ENCODE measurements around the gene MLXIPL.
A peak's percentile ranks its signal among the peaks of the same experiment; 100 is the strongest.

Gene MLXIPL, protein sequence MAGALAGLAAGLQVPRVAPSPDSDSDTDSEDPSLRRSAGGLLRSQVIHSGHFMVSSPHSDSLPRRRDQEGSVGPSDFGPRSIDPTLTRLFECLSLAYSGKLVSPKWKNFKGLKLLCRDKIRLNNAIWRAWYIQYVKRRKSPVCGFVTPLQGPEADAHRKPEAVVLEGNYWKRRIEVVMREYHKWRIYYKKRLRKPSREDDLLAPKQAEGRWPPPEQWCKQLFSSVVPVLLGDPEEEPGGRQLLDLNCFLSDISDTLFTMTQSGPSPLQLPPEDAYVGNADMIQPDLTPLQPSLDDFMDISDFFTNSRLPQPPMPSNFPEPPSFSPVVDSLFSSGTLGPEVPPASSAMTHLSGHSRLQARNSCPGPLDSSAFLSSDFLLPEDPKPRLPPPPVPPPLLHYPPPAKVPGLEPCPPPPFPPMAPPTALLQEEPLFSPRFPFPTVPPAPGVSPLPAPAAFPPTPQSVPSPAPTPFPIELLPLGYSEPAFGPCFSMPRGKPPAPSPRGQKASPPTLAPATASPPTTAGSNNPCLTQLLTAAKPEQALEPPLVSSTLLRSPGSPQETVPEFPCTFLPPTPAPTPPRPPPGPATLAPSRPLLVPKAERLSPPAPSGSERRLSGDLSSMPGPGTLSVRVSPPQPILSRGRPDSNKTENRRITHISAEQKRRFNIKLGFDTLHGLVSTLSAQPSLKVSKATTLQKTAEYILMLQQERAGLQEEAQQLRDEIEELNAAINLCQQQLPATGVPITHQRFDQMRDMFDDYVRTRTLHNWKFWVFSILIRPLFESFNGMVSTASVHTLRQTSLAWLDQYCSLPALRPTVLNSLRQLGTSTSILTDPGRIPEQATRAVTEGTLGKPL

GRCh38 chr7:73623798-73624668, at the start of gene MLXIPL:
TSS of gene MLXIPL (minus strand) at chr7:73624522. CDS start at chr7:73624492, 30 bp downstream.
- Histone ChIP-seq H3K36me3 (no peaks in the 10 kb centered on the region), H3K27ac (no peak within 1 kb of the TSS), H3K9ac (no peak within 1 kb of the TSS), H3K9me3 (no peaks in the 10 kb centered on the region), H3K4me1 (peaks cover 19% of the 10 kb centered on the region), H3K4me3 (peak within 1 kb of the TSS; percentile 32), H3K4me2 (peak within 1 kb of the TSS; percentile 69), H4K20me1 (peaks cover 7% of the 10 kb centered on the region; the same call in 1 of the 2 replicates), H3K27me3 (peaks cover 54% of the 10 kb centered on the region)
- TF ChIP-seq Cebpa-rat (IDR thresholded peaks at IDR 0.05) = no peak

- Histone ChIP-seq H3K36me3 (peaks cover 11% of the 10 kb centered on the region), H3K4me1 (peaks cover 20% of the 10 kb centered on the region), H3K4me2 (no peak overlapping the region), H3K9me3 (no peaks in the 10 kb centered on the region), H3K4me3 (no peak overlapping the region), H4K20me1 (peaks cover 54% of the 10 kb centered on the region), H3K9ac (no peak overlapping the region), H3K27ac (no peak overlapping the region), H3K27me3 (no peaks in the 10 kb centered on the region)
- no peak for TF ChIP-seq Cebpa-rat (IDR thresholded peaks at IDR 0.05)
Observed at GRCh38 chr7:73671857-73672445, 47.6 kb upstream of the MLXIPL start.

DNA sequence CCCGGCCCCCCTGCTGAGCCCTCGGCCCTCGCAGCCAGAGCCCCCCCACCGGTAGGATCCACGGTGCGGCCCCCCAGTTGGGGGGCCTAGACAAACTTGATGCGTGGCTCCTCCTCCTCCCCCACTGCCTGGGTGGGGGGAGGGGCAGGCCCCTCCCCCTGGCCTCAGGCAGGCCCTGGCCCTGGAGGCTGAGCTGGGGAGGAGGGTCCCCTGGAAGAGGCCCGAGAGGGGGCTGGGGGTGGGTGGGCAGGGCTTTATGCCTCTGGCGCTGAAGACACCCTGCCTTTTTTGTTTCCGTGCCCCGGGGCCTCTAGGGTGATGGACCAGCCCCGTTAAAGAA, 47.0 kb upstream of the MLXIPL start:
- H4K20me1 ChIP-seq = peaks cover 47% of the 10 kb centered on the region
- no peaks in the 10 kb centered on the region for H3K9me3 ChIP-seq
- no peak overlapping the region for H3K27ac ChIP-seq
- peaks cover 20% of the 10 kb centered on the region for H3K4me1 ChIP-seq
- no peak overlapping the region for H3K4me2 ChIP-seq
- no peak for TF ChIP-seq Cebpa-rat (IDR thresholded peaks at IDR 0.05)
- no peak overlapping the region for H3K4me3 ChIP-seq
- H3K27me3 ChIP-seq = 0 out of 2 replicates have a peak, but pooled peaks cover 3% of the 10 kb centered on the region
- H3K9ac ChIP-seq = no peak overlapping the region
- H3K36me3 ChIP-seq = peaks cover 10% of the 10 kb centered on the region

DNA sequence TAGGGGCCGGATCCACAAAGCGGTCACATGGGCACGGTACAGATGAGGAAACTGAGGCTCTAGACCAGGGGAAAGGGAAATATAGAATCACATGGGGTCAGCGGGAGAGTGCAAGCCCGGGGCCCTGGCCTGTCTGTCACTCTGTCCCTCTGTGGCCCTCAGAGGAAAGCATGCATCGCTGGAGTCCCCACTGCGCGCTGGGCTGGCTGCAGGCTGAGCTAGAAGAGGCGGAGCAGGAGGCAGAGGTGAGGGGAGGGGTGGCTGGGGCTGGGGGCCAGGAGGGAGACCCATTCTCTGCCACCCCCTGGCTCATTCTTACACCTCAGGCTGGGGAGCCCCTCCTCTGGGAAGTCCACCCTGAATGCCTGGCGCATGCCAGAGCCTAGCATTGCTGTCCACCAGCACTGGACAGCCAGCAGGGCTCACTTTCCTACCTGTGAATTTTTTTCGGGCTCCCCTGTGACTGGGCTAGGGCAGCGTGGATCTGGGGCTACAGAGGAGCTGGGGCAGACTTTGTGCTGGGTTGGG, 45.6 kb upstream of the MLXIPL start:
- no peak overlapping the region for H3K27ac ChIP-seq
- TF ChIP-seq Cebpa-rat (IDR thresholded peaks at IDR 0.05) = no peak
- no peaks in the 10 kb centered on the region for H3K9me3 ChIP-seq
- H3K4me1 ChIP-seq = peaks cover 20% of the 10 kb centered on the region
- H3K4me3 ChIP-seq = no peak overlapping the region
- no peak overlapping the region for H3K9ac ChIP-seq
- 0 out of 2 replicates have a peak, but pooled peaks cover 8% of the 10 kb centered on the region for H3K27me3 ChIP-seq
- peaks cover 34% of the 10 kb centered on the region for H4K20me1 ChIP-seq
- peaks cover 10% of the 10 kb centered on the region for H3K36me3 ChIP-seq
- H3K4me2 ChIP-seq = 0 out of 2 replicates have a peak overlapping the region, but pooled peaks have one; percentile 96

DNA sequence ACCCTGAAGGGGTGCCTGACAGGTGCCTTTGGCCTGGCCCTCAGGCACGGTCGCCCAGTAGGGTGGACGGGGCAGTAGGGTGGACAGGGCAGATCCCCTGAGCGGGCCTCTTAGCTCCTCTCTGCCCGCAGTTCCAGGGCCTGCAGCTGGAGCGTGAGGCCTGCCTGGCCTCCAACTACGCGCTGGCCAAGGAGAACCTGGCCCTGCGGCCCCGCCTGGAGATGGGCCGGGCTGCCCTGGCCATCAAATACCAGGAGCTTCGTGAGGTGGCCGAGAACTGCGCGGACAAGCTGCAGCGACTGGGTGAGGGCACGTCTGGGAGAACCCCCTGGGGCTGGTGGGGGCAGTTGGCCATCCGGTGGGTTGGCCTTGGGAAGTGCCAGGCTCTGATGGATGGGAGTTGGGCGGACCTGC, 45.0 kb upstream of the MLXIPL start:
- H3K4me2 ChIP-seq = peak overlapping the region; percentile 96
- peaks cover 10% of the 10 kb centered on the region for H3K36me3 ChIP-seq
- H3K4me1 ChIP-seq = peaks cover 20% of the 10 kb centered on the region
- H3K9ac ChIP-seq = peak overlapping the region; percentile 90; the same call in 1 of the 2 replicates
- H3K9me3 ChIP-seq = no peaks in the 10 kb centered on the region
- H4K20me1 ChIP-seq = peaks cover 29% of the 10 kb centered on the region
- H3K27me3 ChIP-seq = 0 out of 2 replicates have a peak, but pooled peaks cover 8% of the 10 kb centered on the region
- no peak for TF ChIP-seq Cebpa-rat (IDR thresholded peaks at IDR 0.05)
- H3K4me3 ChIP-seq = peak overlapping the region; percentile 91
- no peak overlapping the region for H3K27ac ChIP-seq

DNA sequence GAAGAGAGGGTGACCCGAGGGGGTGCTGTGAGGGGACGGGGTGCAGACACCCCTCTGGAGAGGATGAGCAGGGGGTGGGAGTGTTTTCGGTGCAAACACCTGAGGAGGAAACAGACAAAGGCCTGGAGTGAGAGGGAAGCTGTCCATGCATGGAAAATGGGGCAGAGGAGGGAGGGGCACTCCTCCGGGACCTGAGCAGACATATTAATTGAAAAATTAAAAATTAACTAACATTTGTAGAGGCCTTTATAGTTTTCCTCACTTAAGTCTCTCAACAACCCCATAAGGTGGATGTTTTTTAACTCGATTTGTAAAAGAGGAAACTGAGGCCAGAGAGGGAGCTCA, 44.5 kb upstream of the MLXIPL start:
- Histone ChIP-seq H3K4me2 (peak overlapping the region; percentile 96), H3K36me3 (peaks cover 10% of the 10 kb centered on the region), H3K27ac (peak overlapping the region; percentile 87; the same call in 1 of the 2 replicates), H3K4me1 (peaks cover 20% of the 10 kb centered on the region), H3K9ac (peak overlapping the region; percentile 90), H4K20me1 (peaks cover 29% of the 10 kb centered on the region), H3K27me3 (0 out of 2 replicates have a peak, but pooled peaks cover 8% of the 10 kb centered on the region), H3K4me3 (peak overlapping the region; percentile 91), H3K9me3 (no peaks in the 10 kb centered on the region)
- TF ChIP-seq Cebpa-rat (IDR thresholded peaks at IDR 0.05) = no peak

DNA sequence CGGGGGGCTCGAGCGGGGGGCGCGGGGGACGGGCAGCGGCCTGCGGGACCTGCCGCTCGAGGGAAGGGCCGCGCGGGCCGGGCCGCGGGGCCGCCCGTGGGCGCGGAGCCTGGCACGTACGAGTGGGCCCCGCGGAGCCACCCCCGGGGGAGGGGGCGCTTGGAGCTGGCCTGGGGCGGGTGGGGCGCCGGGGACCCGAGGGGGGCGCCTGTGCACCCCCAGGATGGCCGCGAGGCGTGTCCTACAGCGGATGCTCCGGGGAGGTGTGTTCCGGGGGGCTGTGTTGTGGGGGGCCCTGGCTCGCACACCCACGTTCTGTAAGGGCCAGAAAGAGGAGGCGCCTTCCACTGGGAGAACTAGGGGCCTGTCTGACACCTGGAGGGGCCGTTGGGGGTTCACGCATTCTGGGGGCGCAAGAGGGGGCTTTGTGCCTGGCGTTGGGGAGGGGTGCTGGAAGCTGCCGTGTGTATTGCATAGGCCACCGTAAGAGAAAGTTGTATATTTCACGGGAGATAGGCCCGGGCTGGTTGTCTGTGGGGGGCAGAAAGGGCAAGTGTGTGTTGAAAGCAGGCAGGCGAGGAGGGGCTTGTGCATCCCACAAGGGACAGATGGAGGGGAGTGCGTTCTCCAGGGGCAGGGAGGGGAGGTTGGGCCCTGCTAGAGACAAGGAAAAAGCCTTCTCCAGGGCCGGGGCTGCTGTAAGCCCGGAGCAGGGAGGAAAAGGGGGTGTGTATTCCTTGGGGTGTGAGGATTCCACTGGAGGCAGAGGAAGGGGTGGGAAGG, 44.0 kb upstream of the MLXIPL start:
- peak overlapping the region; percentile 91 for H3K4me3 ChIP-seq
- H3K27me3 ChIP-seq = 0 out of 2 replicates have a peak, but pooled peaks cover 8% of the 10 kb centered on the region
- peaks cover 20% of the 10 kb centered on the region for H3K4me1 ChIP-seq
- peaks cover 4% of the 10 kb centered on the region for H3K9me3 ChIP-seq
- TF ChIP-seq Cebpa-rat (IDR thresholded peaks at IDR 0.05) = no peak
- H3K9ac ChIP-seq = peak overlapping the region; percentile 90
- H3K27ac ChIP-seq = peak overlapping the region; percentile 87
- peaks cover 10% of the 10 kb centered on the region for H3K36me3 ChIP-seq
- H4K20me1 ChIP-seq = peaks cover 23% of the 10 kb centered on the region
- H3K4me2 ChIP-seq = peak overlapping the region; percentile 96

Data from BLaER1 (cell line).